Stomach (tissue), 4 donors: ENCODE measurements around the gene PLPPR2.

Experiments used
- CTCF ChIP-seq, 7 experiments: fragments of 450-650 bp in 4 of 7; fragments of 200-600 bp in 3 of 7; sonication (generic) in 3 of 7; IDR thresholded peaks; one replicate each; pipeline ENCODE4 v1.5.1; 2016 to 2019; ENCODE audit warnings: antibody characterized with exemption in 7 of 7, control low read depth in 2 of 7, mild to moderate bottlenecking in 1 of 7
- POLR2AphosphoS5 ChIP-seq, 3 donors: sonication (generic); formaldehyde crosslinking; IDR thresholded peaks; one replicate each; pipeline ENCODE4 v1.6.1; 2016; ENCODE audit warnings: antibody characterized with exemption in 3 of 3

DNA sequence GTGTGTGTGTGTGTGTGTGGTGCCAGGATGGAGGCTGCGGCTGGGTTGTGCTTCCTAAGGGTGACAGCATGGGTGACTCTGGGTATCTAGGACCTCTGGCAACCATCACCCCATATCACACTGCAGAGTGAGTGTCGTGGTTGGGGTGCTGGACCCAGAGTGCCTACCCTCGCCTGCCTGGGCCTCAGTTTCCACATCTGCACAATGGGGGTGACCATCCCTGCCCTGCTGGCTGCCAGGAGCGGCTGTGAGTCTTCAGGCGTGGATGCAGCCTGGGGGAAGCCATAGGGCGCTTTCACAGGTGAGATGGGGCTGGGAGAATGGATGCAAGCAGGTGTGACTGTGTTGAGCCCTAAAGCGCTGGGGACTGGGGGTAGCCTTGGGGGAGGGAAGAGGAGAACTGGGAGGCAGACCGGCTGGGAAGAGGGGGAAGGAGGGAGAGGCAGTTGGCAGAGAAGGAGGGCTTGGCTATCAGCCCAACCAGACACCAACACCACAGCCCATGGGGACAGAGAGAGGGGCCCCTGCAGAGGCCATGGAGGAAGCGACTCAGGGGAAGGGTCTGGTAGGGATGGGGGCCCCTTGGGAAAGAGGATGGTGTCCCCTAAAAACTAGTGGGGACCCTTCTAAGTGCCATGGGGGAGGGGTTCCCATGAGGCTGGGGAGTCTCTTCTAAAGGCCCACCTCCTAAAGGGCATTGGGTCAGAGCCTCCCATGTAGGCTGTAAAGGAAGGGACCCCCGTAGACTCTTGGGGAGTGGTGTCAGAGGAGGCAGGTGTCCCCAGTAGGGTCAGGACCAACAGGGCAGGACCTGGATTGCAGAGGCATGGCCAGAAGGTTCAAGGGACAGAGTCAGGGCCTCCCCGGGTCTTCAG lies 1.7 kb downstream of the PLPPR2 start:
- TF ChIP-seq CTCF (IDR thresholded peaks at IDR 0.05) = no peak
- no peak for TF ChIP-seq POLR2AphosphoS5 (IDR thresholded peaks at IDR 0.05)
